Adrenal gland (tissue), 12 donors: Measurements from ENCODE around the gene CMBL. TPM values are rescaled to one million over a fixed set of nuclear protein-coding genes. Genes with fewer than 3 reads are reported as not detected.

Source experiments
- DNase-seq, 7 donors: peaks; one replicate each; pipeline ENCODE4 v3.0.0-alpha.2; 2019 to 2020
- H3K27ac ChIP-seq, 5 donors: fragments of 200-600 bp; sonication (generic) in 4 of 5; 1 replicate in 3 of 5; 2 replicates in 2 of 5; pipeline versions ENCODE4 v1.5.1 to v1.8.0; 2016 to 2020; ENCODE audit warnings: mild to moderate bottlenecking in 1 of 5
- H3K27me3 ChIP-seq: fragments of 200-600 bp; 2 replicates; pipeline ENCODE4 v1.8.0; 2021
- H3K36me3 ChIP-seq, 2 donors: fragments of 200-600 bp; replicated peaks in 1 of 2; 1 replicate in 1 of 2; 2 replicates in 1 of 2; pipeline versions ENCODE4 v1.5.1 to v1.8.0; 2018 to 2022
- H3K4me1 ChIP-seq, 2 donors: fragments of 200-600 bp; replicated peaks in 1 of 2; 1 replicate in 1 of 2; 2 replicates in 1 of 2; pipeline versions ENCODE4 v1.5.1 to v1.8.0; 2018 to 2021
- H3K4me3 ChIP-seq, 4 donors: fragments of 200-600 bp; sonication (generic) in 3 of 4; one replicate each; pipeline ENCODE4 v1.5.1; 2016 to 2018
- H3K9me3 ChIP-seq, 3 donors: fragments of 200-600 bp; sonication (generic) in 1 of 3; replicated peaks in 1 of 3; 1 replicate in 2 of 3; 2 replicates in 1 of 3; pipeline versions ENCODE4 v1.5.1 to v1.8.0; 2016 to 2021
- CTCF ChIP-seq, 6 experiments: fragments of 450-650 bp in 4 of 6; fragments of 200-600 bp in 2 of 6; sonication (generic) in 1 of 6; IDR thresholded peaks; 1 replicate in 5 of 6; 2 replicates in 1 of 6; pipeline versions ENCODE4 v1.5.1 to v1.8.0; 2016 to 2021; ENCODE audit warnings: antibody characterized with exemption in 6 of 6, mild to moderate bottlenecking in 2 of 6, moderate library complexity in 1 of 6
- POLR2A ChIP-seq, 2 donors: fragments of 450-650 bp; IDR thresholded peaks; one replicate each; pipeline ENCODE4 v1.6.1; 2017; ENCODE audit warnings: antibody characterized with exemption in 2 of 2, mild to moderate bottlenecking in 2 of 2, moderate library complexity in 1 of 2
- whole genome bisulfite sequencing, 4 donors: extraction: QIAGEN DNeasy Blood & Tissue Kit in 2 of 4; methylation state at CpG; one replicate each; pipeline versions ENCODE4 v1.1.5 to v1.1.7; 2013 to 2017; 5-methylcytosine and 5-hydroxymethylcytosine counted together
- intact Hi-C, 2 donors: fragments of 100-400 bp; cut with DNase I; formaldehyde crosslinking; loops; one replicate each; pipeline versions ENCODE4 v1.14.1 to v1.15.0; 2022 to 2023
- polyA plus RNA-seq, 3 donors: library from polyadenylated mRNA; stranded (reverse); fragments of 200-250 nt in 2 of 3; fragments of 350-450 nt in 1 of 3; fragmentation: Illumina TruSeq in 1 of 3; extraction: RNeasy Lipid Tissue Mini Kit (QIAGEN cat#74804) in 1 of 3; gene quantifications; one replicate each; pipeline ENCODE4 v1.2.3, GENCODE V29; 2013 to 2014
- total RNA-seq, 9 donors: library from RNA; depleted of rRNA in 4 of 9; stranded (reverse); fragments of >200 nt in 4 of 9; fragments of 120-200 nt in 1 of 9; fragmentation: NEBNext Ultra II Directional in 1 of 9; extraction: Animal tissue kit (Norgen Biotek cat#: 25700) in 1 of 9; gene quantifications; one replicate each; pipeline versions ENCODE4 v1.1.0 to v1.2.4, GENCODE V29; 2013 to 2023
- donor health status: healthy with polysubstance abuse.
- donor health status: Bipolar disorder and iron deficiency.
- donor health status: DM: yes; HTN: yes; CAD: no.
- donor health status: DM: no; HTN: no; CAD: no.
- donor health status: DM: no; HTN: no; CAD: no.
- donor health status: DM: yes; HTN: yes; CAD: no.

Gene CMBL
- total and polyA plus RNA-seq, 12 donors = 14.9 to 87.7 (median 28.9) TPM

GRCh38 chr5:10265245-10266109 is 42.2 kb downstream of the CMBL start:
- H3K4me3 ChIP-seq = no peak overlapping the region
- peaks cover 10 to 12% of the 10 kb centered on the region in 2 donors for H3K4me1 ChIP-seq
- TF ChIP-seq POLR2A (IDR thresholded peaks at IDR 0.05) = no peak
- TF ChIP-seq CTCF (IDR thresholded peaks at IDR 0.05) = no peak
- intact Hi-C loops = no loop called here
- H3K27me3 ChIP-seq = no peaks in the 10 kb centered on the region
- WGBS, 4 donors = 62 to 73% (median 65%) methylated on average over 5 to 6 of the region's 6 CpGs
- peak overlapping the region in 4 of 5 donors; percentile 11 to 44 (median 28) for H3K27ac ChIP-seq
- peaks cover 0 to 47% of the 10 kb centered on the region in 2 donors for H3K36me3 ChIP-seq
- no peaks in the 10 kb centered on the region for H3K9me3 ChIP-seq
- DNase-seq = peak in 1 of 7 donors; percentile 50

DNA sequence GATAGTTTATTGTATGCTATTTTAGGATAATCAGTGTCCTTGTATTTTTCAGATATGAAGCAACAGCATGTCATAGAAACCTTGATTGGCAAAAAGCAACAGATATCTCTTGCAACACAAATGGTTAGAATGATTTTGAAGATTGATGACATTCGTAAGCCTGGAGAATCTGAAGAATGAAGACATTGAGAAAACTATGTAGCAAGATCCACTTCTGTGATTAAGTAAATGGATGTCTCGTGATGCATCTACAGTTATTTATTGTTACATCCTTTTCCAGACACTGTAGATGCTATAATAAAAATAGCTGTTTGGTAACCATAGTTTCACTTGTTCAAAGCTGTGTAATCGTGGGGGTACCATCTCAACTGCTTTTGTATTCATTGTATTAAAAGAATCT is 43.1 kb downstream of the CMBL start:
- intact Hi-C loops = no loop called here
- TF ChIP-seq POLR2A (IDR thresholded peaks at IDR 0.05) = no peak
- TF ChIP-seq CTCF (IDR thresholded peaks at IDR 0.05) = no peak

GRCh38 chr5:10262995-10263394 is 44.7 kb downstream of the CMBL start:
- Histone ChIP-seq H3K4me3 (no peak overlapping the region), H3K27ac (no peak overlapping the region), H3K36me3 (peaks cover 0 to 71% of the 10 kb centered on the region in 2 donors), H3K27me3 (no peaks in the 10 kb centered on the region), H3K9me3 (no peaks in the 10 kb centered on the region), H3K4me1 (peaks cover 10 to 12% of the 10 kb centered on the region in 2 donors)
- TF ChIP-seq CTCF (IDR thresholded peaks at IDR 0.05) (no peak), POLR2A (IDR thresholded peaks at IDR 0.05) (no peak)
- peak in 1 of 7 donors; percentile 45 for DNase-seq
- intact Hi-C loops = no loop called here
- WGBS, 4 donors = 90 to 97% (median 93%) methylated on average over 11 of the region's 11 CpGs

More for the DNA sequence above, 43.1 kb downstream of the CMBL start:
- Histone ChIP-seq H3K27me3 (no peaks in the 10 kb centered on the region), H3K4me1 (peaks cover 10 to 12% of the 10 kb centered on the region in 2 donors), H3K36me3 (peaks cover 0 to 55% of the 10 kb centered on the region in 2 donors), H3K9me3 (no peaks in the 10 kb centered on the region), H3K27ac (peak overlapping the region in 3 of 5 donors; percentile 38 to 65 (median 44)), H3K4me3 (no peak overlapping the region)
- DNase-seq = no peak
- WGBS, 4 donors = 32 to 51% (median 40%) methylated on average over 3 of the region's 3 CpGs

- no peak for TF ChIP-seq POLR2A (IDR thresholded peaks at IDR 0.05)
- no peak for TF ChIP-seq CTCF (IDR thresholded peaks at IDR 0.05)
- WGBS, 4 donors = 65 to 73% (median 69%) methylated on average over 18 of the region's 18 CpGs
- H3K9me3 ChIP-seq = no peaks in the 10 kb centered on the region
These were observed 45.5 kb downstream of the CMBL start for GRCh38 chr5:10262121-10262774.

More at GRCh38 chr5:10262121-10262774, 45.5 kb downstream of the CMBL start:
- H3K27ac ChIP-seq = no peak overlapping the region
- peaks cover 10 to 12% of the 10 kb centered on the region in 2 donors for H3K4me1 ChIP-seq
- no peaks in the 10 kb centered on the region for H3K27me3 ChIP-seq
- peaks cover 0 to 79% of the 10 kb centered on the region in 2 donors for H3K36me3 ChIP-seq
- peak in 2 of 7 donors; percentile 9 to 52 for DNase-seq
- intact Hi-C loops = no loop called here
- no peak overlapping the region for H3K4me3 ChIP-seq
